Measurements from ENCODE around the gene PCDH8.
"Not testable (repeated sequence)": the region's sequence is repeated elsewhere in the genome, so short reads cannot be mapped to it uniquely, and the experiment has no call there.

The PCDH8 gene

DNA sequence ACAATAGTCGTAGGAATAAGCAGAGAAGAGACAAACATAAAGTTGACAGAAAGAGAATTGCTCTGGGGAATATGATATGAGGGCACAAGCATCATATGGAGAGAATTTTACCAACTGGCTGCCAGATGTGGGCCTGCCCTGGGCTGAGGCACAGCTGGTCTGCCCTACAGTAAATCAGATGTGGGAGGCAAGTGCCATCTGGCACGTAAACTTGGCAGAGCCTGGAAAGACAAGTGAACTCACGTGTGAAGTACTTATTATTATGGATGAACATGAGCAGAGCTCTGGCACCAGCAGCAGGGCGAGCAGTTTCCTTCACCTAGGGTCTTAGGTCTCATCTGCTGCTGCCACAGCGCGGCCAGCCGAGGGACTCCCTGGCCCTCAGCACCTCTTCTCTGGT, 20.6 kb downstream of the PCDH8 start:
- no peak overlapping the region for H3K4me3 ChIP-seq (ENCODE audit: low read depth, low read length)

DNA sequence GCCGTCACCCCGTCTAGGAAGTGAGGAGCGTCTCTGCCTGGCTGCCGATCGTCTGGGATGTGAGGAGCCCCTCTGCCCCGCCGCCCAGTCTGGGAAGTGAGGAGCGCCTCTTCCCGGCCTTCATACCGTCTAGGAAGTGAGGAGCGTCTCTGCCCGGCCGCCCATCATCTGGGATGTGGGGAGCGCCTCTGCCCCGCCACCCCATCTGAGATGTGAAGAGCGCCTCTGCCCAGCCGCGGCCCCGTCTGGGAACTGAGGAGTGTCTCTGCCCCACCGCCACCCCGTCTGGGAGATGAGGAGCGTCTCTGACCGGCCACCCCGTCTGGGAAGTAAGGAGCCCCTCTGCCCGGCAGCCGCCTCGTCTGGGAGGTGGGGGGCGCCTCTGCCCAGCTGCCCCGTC, 30.6 kb downstream of the PCDH8 start:
- not testable (repeated sequence) for H3K4me3 ChIP-seq (ENCODE audit: low read depth, low read length)

DNA sequence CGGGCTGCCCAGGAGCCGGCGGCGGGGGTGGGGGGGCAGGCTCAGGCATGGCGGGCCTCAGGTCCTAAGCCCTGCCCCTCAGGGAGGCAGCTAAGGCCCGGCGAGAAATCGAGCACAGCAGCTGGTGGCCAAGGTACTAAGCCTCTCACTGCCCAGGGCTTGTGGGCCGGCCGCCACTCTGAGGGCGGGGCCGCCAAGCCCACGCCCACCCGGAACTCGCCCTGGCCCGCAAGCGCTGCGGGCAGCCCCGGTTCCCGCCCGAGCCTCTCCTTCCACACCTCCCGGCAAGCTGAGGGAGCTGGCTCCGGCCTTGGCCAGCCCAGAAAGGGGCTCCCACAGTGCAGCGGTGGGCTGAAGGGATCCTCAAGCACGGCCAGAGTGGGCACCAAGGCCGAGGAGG, 33.1 kb downstream of the PCDH8 start:
- H3K4me3 ChIP-seq (ENCODE audit: low read depth, low read length): no peak overlapping the region

DNA sequence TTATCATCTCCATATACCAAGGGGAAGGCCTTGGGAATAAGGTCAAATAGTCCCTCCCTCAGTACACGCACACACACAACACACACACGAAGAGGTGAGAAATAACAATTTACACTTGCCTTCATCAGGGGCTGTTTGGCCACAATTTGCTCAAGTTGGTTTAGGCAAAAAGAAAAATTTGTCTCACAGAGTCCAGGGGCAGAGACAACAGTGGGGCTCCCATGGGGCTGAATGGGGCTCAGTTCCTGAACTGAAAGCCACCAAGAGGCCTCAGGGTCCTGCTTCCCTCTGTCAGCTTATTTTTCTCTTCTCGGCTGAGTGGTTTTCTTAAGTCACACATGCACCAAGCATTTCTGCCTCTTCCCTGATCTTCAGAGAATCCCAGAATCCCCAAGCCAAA, 35.5 kb downstream of the PCDH8 start:
- no peak overlapping the region for H3K4me3 ChIP-seq (ENCODE audit: low read depth, low read length)

DNA sequence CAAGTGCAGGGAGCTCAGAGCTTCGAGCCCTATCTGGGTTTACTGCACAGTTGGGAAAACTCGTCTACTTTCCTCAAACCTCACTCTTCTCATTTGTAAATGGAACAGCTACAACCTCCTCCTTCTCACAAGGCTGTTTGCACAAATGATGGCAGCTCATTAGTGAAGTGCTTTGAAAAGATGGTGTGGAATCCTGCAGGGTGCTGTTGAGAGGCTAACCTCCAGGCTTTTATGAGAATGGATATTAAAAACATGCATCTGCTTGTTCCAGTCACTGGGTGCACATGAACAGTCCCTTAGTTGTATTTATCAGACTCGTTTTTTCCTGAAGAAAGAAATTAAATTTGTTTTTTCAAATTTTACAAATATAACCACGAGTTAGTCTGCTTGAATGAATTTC, 36.6 kb downstream of the PCDH8 start:
- H3K4me3 ChIP-seq (ENCODE audit: low read depth, low read length): no peak overlapping the region

DNA sequence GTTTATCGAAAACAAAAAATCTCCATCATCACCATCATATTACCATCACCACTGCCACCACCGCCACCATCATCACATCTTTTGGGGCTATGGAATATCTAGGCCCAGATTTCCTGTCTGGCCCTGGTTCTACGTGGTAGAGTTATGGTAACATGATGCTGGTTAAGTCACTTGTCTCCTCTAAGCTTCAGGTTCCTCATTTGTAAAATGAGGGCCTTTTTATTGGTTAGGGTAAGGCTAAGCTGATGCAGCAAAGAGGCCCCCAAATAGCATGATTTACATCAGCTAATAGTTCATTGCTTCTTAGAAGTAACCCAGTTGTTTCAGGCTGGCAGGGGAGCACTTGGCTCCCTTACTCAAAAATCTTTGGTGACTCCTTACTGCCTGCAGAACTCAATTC, 37.9 kb downstream of the PCDH8 start:
- no peak overlapping the region for H3K4me3 ChIP-seq (ENCODE audit: low read depth, low read length)

DNA sequence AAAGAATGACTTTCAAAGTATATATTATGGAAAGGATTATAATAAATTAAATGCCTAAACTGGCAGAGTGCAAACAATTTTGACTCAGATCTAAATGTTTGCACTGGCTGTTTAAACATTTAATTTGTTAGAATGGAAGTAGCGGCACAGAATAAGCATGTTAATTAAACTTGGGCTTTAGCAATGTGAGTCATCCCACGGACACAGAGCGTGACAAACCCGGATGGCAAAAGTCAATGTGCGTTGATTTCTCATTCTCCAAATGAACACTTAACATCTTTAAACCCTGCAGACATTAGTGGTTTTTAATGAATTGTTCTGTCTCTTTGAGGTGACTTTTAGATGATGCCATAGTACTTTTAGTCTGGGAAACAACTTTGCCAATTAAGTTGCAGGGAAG, 38.4 kb downstream of the PCDH8 start:
- H3K4me3 ChIP-seq (ENCODE audit: low read depth, low read length): no peak overlapping the region

DNA sequence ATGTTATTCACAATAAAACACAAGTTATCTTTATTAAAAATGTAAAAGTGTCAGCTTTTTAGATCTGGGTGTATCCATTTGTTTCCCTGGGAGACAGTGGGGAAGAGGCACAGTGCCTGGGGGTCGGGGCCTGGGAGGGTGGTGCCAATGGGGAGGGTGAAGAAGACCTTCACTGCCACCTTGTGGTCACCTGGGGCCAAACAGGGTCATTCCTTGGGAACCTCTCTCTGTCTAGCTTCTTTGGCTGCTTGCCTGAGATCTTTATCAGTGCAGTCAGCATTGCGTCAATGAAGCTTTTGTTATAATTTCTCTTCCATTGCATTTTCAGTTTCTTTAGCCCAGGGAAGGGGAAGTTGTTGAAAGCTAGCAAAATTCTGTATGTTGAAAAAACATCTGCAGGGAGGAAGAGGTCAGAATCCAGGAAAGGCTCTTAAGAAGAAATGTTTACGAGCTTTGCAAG, 39.1 kb downstream of the PCDH8 start:
- no peak overlapping the region for H3K4me3 ChIP-seq (ENCODE audit: low read depth, low read length)

DNA sequence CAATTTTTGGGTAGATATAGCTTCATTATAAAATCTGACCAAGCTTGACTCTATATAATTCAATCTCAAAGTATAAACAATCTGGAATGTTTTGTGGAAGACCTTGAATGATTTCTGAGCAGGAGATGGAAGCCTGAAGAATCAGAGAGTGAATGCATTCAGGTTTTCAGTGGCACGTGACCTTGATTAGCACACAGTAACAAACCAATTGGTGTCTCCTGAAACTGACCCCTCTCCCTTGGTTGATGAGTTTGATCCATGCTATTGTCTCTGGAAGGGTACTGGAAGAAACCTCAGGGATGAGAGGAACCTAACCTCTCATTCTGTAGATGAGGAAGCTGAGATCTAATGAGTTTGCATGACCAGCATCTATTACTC, 39.6 kb downstream of the PCDH8 start:
- no peak overlapping the region for H3K4me3 ChIP-seq (ENCODE audit: low read depth, low read length)

DNA sequence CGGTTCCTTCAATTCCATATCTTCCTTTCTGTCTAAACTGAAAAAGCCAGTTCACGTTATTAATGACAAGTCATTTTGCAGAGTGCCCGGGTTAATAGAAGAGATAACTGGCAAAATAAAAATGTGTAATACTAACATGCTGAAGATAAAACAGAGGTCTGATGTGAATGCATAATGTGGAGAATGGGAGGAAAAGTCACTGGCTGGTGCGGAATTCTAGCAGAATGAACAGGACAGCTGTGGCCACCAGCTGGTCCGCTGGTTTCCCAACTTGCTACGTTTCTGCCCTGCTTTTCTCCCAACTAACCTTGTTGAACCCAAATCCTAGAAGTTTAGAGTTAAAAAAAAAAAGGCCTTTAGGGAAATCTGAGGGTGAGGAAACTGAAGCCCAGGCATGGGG, 42.4 kb downstream of the PCDH8 start:
- no peak overlapping the region for H3K4me3 ChIP-seq (ENCODE audit: low read depth, low read length)

DNA sequence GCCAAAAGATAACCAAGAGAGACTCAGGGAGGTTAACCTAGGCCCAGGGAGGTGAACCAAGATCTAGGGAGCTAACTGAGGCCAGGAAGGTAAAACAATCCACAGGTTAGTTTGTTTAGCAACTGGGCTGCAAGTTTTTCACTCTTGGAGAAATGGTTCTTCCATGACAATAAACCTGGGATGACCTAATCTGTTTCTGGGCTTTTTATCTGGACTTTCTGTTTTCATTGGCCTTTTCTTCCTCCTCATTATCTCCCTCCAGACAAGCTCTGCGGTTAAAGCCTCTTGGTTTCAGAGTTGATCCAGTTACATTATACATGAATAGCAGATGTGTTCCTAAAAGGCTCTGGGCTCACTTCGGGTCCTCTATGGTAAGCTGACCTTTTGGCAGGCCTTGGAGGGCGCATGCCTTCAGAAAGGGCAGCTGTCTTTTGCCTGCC, 44.2 kb downstream of the PCDH8 start:
- no peak overlapping the region for H3K4me3 ChIP-seq (ENCODE audit: low read depth, low read length)

DNA sequence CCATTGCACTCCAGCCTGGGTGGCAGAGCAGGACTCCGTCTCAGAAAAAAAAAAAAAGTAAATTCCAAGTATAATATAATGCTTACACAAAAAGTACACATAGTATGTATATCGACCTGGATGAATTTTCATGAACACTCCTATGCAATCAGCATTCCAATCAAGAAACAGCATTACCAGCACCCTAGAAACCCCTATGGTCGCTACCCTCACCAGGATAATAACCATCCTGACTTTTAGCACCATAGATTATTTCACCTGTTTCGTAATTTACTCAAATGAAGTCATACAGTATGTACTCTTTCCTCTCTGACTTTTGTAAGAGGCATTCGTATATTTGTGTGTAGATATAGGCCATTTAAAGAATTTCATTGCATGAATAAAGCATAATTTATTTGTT, 47.6 kb downstream of the PCDH8 start:
- H3K4me3 ChIP-seq (ENCODE audit: low read depth, low read length): no peak overlapping the region

DNA sequence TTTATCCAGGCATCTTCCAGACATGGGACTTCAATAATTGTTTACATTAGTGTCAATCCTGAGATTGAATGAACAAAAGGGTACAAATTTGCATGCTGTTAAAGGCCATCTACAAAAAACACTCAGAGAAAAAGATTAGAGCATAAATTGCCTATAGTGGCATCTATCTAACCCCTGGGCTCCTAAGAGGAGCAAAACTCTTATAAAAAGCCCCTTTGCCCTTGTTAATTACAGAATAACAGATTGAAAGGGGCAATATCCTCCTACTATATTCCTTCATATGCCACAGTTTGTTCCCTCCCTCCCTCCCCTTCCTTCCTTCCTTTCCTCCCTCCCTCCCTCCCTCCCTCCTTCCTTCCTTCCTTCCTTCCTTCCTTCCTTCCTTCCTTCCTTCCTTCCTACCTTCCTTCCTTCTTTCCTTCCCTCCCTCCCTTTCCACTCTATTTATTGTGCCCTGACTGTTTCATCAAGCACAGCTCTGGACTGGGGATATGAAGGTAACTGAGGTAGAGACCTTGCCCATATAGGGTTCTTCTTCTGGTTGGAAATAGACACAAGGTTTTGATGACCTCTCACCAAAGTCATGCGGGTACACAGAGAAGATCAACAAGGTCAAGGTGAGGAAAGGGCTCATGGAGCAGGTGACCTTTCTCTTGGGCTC, 49.5 kb downstream of the PCDH8 start:
- H3K4me3 ChIP-seq (ENCODE audit: low read depth, low read length): no peak overlapping the region

DNA sequence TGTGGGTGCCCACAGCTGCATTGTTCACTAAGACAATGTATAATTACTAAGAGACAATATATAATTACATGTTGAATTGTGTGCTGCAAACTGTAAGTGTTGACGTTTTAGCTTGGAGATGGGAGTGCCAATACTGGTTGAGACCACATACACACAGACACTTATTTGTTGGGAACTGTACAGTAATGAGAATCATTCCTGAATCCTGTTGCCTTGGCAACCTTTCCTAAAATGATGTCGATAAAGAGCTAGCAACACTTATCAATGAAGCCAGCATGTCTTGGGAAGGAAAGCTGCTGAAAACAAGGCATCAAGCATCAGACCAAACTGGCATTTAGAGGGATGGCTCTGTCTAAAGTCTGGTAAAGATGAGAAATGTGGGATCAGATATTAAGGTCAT, 51.3 kb downstream of the PCDH8 start:
- H3K4me3 ChIP-seq (ENCODE audit: low read depth, low read length): no peak overlapping the region

DNA sequence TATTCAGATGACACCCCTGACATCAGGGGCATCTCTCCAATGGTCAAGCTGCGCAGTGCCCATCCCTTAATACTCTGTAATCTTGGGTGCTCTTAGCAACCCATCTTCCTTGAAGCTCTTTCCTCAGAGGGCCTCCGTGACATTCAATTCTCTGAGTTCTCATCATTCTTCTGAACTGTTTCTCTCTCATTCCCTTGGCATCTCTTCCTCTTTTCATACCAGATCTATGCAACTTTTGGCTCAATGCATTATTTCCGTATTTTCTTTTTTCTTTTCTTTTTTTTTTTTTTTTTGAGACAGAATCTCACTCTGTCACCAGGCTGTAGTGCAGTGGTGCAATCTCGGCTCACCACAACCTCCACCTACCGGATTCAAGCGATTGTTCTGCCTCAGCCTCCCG, 53.9 kb downstream of the PCDH8 start:
- H3K4me3 ChIP-seq (ENCODE audit: low read depth, low read length): no peak overlapping the region

DNA sequence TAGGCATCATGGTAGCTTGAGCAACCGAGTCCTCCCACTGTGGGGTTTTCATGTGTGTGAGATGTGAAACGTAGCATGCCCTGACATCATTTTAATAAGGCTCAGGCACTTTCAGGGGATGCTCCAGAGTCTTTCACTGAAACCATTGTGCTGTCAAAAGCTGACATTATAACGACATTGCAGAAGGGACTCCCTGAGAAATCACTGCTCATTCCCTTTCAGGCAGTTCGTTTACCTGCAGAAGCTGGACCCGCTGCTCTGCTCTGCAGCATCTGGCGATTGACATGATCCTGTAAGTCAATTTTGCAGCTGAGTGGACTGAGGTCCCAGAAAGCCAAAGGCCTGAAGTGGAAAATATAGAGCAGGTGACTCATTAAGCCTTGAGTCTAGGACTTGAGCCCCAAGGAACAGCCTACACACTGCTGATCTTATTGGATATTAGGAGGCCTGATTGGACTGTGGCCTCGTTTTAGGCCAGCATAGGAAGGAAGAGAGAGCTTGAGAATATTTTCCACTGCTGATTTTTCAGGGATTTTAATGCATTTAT, 54.9 kb downstream of the PCDH8 start:
- H3K4me3 ChIP-seq (ENCODE audit: low read depth, low read length): no peak overlapping the region
